ENCODE results near the gene FADS2. TPM values are rescaled to one million over a fixed set of nuclear protein-coding genes. Genes with fewer than 3 reads are reported as not detected.

Gene FADS2
- total and polyA plus RNA-seq, 10 of the 15 experiments (the other 5 are each of a cell fraction or from before 2014, with no cell fraction given) = 3.3 to 313 (median 149) TPM

DNA sequence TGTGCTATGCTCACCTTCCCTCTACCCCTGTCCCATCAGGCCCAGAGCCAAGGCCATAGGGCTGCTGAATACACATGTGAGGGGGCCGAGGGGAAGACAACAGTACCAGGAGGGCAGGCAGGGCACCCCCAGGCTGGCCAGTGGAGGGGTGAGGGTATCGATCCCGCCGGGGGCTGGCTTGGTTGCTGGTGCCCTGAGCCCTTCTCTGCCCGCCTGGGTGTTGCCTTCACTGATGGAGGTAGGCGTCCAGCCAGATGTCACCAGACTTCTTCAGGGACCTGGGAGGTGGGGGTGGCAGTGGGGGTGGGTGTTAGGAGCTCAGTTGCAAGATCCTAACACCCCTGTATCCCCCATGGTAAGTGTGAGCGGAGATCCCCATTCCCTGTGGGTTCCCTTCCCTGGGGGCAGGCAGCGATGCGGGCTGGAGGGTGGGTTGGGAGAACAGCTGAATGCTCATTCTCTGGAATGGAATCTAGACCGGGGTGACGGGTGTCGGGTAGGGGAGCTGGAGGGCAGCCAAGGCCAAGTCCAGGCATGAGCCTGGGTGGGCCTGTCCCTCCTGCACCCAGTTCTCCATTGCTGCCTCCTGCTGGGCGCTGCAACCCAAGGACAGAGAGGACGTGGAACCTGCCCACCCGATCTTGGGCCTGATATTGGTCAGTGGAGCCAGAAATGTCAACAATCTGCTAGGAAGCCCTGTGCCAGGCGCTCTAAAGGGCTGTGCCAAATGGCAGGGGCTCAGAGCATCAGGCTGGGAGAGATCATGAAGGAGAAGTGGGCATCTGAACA lies 45.7 kb downstream of the FADS2 start (continued):
- TF ChIP-seq MYC (IDR thresholded peaks at IDR 0.05; ENCODE audit: insufficient read depth, insufficient read length, insufficient replicate concordance, low read length, severe bottlenecking) = no peak

- Histone ChIP-seq H3K9me3 (replicated peaks; ENCODE audit: control insufficient read depth, insufficient read depth, low read length) (no peaks in the 10 kb centered on the region), H3K79me2 (ENCODE audit: control insufficient read depth, insufficient read depth, low read length) (no peaks in the 10 kb centered on the region), H3K4me1 (ENCODE audit: control insufficient read depth, insufficient read depth, low read length) (no peaks in the 10 kb centered on the region), H2AFZ (ENCODE audit: control insufficient read depth, low read depth, low read length) (no peak overlapping the region), H3K4me3 (no peak overlapping the region), H3K27me3 (replicated peaks in 1 of 2; ENCODE audit: control insufficient read depth in 2 of 2, insufficient read depth in 2 of 2, low read length in 1 of 2) (no peaks in the 10 kb centered on the region; a peak in 1 of 4 replicates), H3K4me2 (ENCODE audit: control insufficient read depth, insufficient read depth) (no peak overlapping the region), H3K36me3 (ENCODE audit: control insufficient read depth in 2 of 2, insufficient read depth in 2 of 2, low read length in 1 of 2) (no peaks in the 10 kb centered on the region), H4K20me1 (ENCODE audit: control insufficient read depth, insufficient read depth) (no peaks in the 10 kb centered on the region), H3K9ac (ENCODE audit: control insufficient read depth, insufficient read depth, low read length) (no peak overlapping the region), H3K27ac (ENCODE audit: control insufficient read depth, insufficient read depth) (no peak overlapping the region)
- in situ Hi-C loops (cut with MboI) (no loop called here), intact Hi-C loops (cut with micrococcal nuclease; ENCODE audit: unreplicated experiment) (loop anchor here (5.0 kb wide), 1 partner anchor 77 kb away; no protein-coding TSS in a partner anchor)
- SMC1A ChIA-PET (ENCODE audit: uncharacterized antibody, unreplicated experiment) = no interaction called here
- POLR2A ChIA-PET = interaction anchor here (1.0 kb wide), 1 partner anchor 11 kb away, joined by 3 read pairs; no protein-coding TSS in a partner anchor
- FAIRE-seq (no peak), ATAC-seq (no peak), DNase-seq (ENCODE audit: low read depth, low spot score) (no peak)
- RAD21 ChIA-PET (ENCODE audit: unreplicated experiment) = interaction anchor here (0.9 to 3.0 kb wide), 4 partner anchors 24 to 208 kb away, joined by 3 to 8 read pairs (median 5); no protein-coding TSS in a partner anchor
- WGBS (ENCODE audit: insufficient coverage, insufficient replicate concordance, low lambda C conversion rate, missing lambda C conversion rate) = 78% methylated on average over 12 of the region's 12 CpGs
- CTCF ChIA-PET = interaction anchor here (0.5 to 3.8 kb wide), 3 partner anchors 45 to 185 kb away, joined by 3 to 19 read pairs (median 4); no protein-coding TSS in a partner anchor
- no TSS peak for BruUV-seq (replicated peaks)
- TF ChIP-seq HDGF (IDR thresholded peaks at IDR 0.05) (no peak), CREB1 (IDR thresholded peaks at IDR 0.05; ENCODE audit: low read depth) (no peak), SMAD5 (IDR thresholded peaks at IDR 0.05; ENCODE audit: low read depth) (no peak), SMARCA5 (IDR thresholded peaks at IDR 0.05) (no peak), ZNF24 (IDR thresholded peaks at IDR 0.05) (no peak), MTA2 (IDR thresholded peaks at IDR 0.05; ENCODE audit: low read depth) (no peak), ASH2L (IDR thresholded peaks at IDR 0.05; ENCODE audit: borderline replicate concordance, low read depth) (no peak), NR2C2 (IDR thresholded peaks at IDR 0.05; ENCODE audit: borderline replicate concordance, control insufficient read depth, insufficient read length, low read depth) (no peak)
- TF ChIP-seq, protein P1, sequence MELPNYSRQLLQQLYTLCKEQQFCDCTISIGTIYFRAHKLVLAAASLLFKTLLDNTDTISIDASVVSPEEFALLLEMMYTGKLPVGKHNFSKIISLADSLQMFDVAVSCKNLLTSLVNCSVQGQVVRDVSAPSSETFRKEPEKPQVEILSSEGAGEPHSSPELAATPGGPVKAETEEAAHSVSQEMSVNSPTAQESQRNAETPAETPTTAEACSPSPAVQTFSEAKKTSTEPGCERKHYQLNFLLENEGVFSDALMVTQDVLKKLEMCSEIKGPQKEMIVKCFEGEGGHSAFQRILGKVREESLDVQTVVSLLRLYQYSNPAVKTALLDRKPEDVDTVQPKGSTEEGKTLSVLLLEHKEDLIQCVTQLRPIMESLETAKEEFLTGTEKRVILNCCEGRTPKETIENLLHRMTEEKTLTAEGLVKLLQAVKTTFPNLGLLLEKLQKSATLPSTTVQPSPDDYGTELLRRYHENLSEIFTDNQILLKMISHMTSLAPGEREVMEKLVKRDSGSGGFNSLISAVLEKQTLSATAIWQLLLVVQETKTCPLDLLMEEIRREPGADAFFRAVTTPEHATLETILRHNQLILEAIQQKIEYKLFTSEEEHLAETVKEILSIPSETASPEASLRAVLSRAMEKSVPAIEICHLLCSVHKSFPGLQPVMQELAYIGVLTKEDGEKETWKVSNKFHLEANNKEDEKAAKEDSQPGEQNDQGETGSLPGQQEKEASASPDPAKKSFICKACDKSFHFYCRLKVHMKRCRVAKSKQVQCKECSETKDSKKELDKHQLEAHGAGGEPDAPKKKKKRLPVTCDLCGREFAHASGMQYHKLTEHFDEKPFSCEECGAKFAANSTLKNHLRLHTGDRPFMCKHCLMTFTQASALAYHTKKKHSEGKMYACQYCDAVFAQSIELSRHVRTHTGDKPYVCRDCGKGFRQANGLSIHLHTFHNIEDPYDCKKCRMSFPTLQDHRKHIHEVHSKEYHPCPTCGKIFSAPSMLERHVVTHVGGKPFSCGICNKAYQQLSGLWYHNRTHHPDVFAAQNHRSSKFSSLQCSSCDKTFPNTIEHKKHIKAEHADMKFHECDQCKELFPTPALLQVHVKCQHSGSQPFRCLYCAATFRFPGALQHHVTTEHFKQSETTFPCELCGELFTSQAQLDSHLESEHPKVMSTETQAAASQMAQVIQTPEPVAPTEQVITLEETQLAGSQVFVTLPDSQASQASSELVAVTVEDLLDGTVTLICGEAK (IDR thresholded peaks at IDR 0.05; ENCODE audit: borderline replicate concordance) = no peak
These were observed 46.3 kb downstream of the FADS2 start for GRCh38 chr11:61874377-61874809.

All from GM12878 (cell line).